ENCODE data around the gene PLS1. TPM values are rescaled to one million over a fixed set of nuclear protein-coding genes. Genes with fewer than 3 reads are reported as not detected.

Gene PLS1
- total and polyA plus RNA-seq, 4 donors = 9.3 to 45.4 (median 18.7) TPM

DNA sequence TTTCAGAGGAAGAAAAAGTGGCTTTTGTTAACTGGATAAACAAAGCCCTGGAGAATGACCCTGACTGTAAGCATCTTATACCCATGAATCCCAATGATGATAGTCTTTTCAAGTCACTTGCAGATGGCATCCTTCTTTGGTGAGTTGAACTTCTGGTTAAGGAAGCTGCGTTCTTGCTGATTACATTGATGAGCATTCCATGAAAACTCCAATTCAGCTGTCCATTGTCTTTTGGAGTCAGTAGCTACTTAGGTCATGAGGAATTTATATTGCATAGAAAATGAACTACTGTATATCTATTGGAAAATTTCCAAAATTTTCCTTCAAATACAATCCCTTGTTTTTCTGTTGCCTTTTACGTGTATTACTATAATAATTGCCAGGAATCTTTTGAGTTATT, 80.0 kb downstream of the PLS1 start:
- TF ChIP-seq, protein P1, sequence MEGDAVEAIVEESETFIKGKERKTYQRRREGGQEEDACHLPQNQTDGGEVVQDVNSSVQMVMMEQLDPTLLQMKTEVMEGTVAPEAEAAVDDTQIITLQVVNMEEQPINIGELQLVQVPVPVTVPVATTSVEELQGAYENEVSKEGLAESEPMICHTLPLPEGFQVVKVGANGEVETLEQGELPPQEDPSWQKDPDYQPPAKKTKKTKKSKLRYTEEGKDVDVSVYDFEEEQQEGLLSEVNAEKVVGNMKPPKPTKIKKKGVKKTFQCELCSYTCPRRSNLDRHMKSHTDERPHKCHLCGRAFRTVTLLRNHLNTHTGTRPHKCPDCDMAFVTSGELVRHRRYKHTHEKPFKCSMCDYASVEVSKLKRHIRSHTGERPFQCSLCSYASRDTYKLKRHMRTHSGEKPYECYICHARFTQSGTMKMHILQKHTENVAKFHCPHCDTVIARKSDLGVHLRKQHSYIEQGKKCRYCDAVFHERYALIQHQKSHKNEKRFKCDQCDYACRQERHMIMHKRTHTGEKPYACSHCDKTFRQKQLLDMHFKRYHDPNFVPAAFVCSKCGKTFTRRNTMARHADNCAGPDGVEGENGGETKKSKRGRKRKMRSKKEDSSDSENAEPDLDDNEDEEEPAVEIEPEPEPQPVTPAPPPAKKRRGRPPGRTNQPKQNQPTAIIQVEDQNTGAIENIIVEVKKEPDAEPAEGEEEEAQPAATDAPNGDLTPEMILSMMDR (IDR thresholded peaks at IDR 0.05; ENCODE audit: control extremely low read depth, extremely low read depth) = no peak
- H3K9ac ChIP-seq (ENCODE audit: insufficient read depth in 1 of 2, low read length in 2 of 2) = no peak overlapping the region
- H3K27ac ChIP-seq (ENCODE audit: low read depth in 1 of 2, low read length in 1 of 2) = no peak overlapping the region
- no peaks in the 10 kb centered on the region for H3K9me3 ChIP-seq (ENCODE audit: control insufficient read depth in 4 of 4, insufficient read depth in 3 of 4, low read length in 3 of 4)
- no peaks in the 10 kb centered on the region for H3K4me1 ChIP-seq (ENCODE audit: control insufficient read depth in 5 of 5, insufficient read depth in 5 of 5, low read length in 5 of 5)
- 72 to 79% methylated on average over 2 of the region's 2 CpGs for WGBS, 2 donors
- DNase-seq (no peak), ATAC-seq (ENCODE audit: insufficient read depth, low FRiP score) (no peak)
- H3K36me3 ChIP-seq (ENCODE audit: control insufficient read depth in 4 of 4, insufficient read depth in 4 of 4, low read length in 4 of 4) = peaks cover 0 to 3% (median 0%) of the 10 kb centered on the region in 4 donors
- no peak overlapping the region for H3K4me3 ChIP-seq
- H3K27me3 ChIP-seq (ENCODE audit: control insufficient read depth in 3 of 3, insufficient read depth in 3 of 3, low read length in 2 of 3) = no peaks in the 10 kb centered on the region

DNA sequence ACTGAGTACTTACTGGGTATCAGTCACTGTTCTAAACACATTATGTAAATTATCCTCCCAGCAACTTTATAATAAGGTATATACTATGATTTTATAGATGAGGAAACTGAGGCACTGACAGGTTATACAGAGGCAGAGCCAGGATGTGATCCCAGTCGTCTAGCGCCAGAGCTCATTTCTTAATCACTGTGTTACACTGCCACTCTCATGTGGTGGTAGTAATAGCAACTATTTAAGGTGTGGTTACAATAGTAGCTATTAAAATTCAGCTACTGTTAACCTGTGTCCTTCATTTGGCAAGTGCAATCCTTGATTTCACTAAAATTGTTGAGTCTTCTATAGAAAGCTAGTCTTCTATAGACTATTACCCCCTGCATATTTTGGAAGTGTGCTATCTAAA, 84.5 kb downstream of the PLS1 start:
- Histone ChIP-seq H3K27ac (ENCODE audit: low read depth in 1 of 2, low read length in 1 of 2) (no peak overlapping the region), H3K4me3 (no peak overlapping the region), H3K4me1 (ENCODE audit: control insufficient read depth in 5 of 5, insufficient read depth in 5 of 5, low read length in 5 of 5) (no peaks in the 10 kb centered on the region), H3K36me3 (ENCODE audit: control insufficient read depth in 4 of 4, insufficient read depth in 4 of 4, low read length in 4 of 4) (no peaks in the 10 kb centered on the region), H3K27me3 (ENCODE audit: control insufficient read depth in 3 of 3, insufficient read depth in 3 of 3, low read length in 2 of 3) (no peaks in the 10 kb centered on the region), H3K9ac (ENCODE audit: insufficient read depth in 1 of 2, low read length in 2 of 2) (no peak overlapping the region), H3K9me3 (ENCODE audit: control insufficient read depth in 4 of 4, insufficient read depth in 3 of 4, low read length in 3 of 4) (no peaks in the 10 kb centered on the region)
- ATAC-seq (ENCODE audit: insufficient read depth, low FRiP score) (no peak), DNase-seq (no peak)
- 83 to 85% methylated on average over 2 of the region's 2 CpGs for WGBS, 2 donors
- TF ChIP-seq, protein P1 (IDR thresholded peaks at IDR 0.05; ENCODE audit: control extremely low read depth, extremely low read depth) = no peak

DNA sequence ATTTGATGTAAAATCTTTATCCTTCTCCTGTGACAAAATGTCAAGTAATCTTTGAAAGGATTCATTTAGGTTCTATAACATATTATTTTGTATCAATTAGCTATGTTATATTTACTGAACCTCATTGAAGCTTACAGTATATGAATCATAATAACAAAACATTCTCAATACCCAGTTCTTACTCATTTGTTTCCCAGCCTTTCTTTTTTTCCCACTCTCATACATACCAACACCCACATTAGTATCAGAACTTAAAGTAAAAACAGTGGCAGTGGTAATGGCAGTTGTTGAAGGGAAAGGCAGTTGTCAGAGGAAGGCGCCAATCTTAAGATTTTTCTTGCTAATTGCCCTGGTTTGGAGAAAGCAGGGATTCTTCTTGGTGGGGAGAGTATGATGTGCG, 94.4 kb downstream of the PLS1 start:
- TF ChIP-seq, protein P1 (IDR thresholded peaks at IDR 0.05; ENCODE audit: control extremely low read depth, extremely low read depth) = no peak
- 97 to 99% methylated on average over 2 of the region's 2 CpGs for WGBS, 2 donors
- H3K36me3 ChIP-seq (ENCODE audit: control insufficient read depth in 4 of 4, insufficient read depth in 4 of 4, low read length in 4 of 4) = no peaks in the 10 kb centered on the region
- no peak overlapping the region for H3K9ac ChIP-seq (ENCODE audit: insufficient read depth in 1 of 2, low read length in 2 of 2)
- H3K27ac ChIP-seq (ENCODE audit: low read depth in 1 of 2, low read length in 1 of 2) = no peak overlapping the region
- no peak overlapping the region for H3K4me3 ChIP-seq
- DNase-seq (no peak), ATAC-seq (ENCODE audit: insufficient read depth, low FRiP score) (no peak)
- H3K9me3 ChIP-seq (ENCODE audit: control insufficient read depth in 4 of 4, insufficient read depth in 3 of 4, low read length in 3 of 4) = no peaks in the 10 kb centered on the region
- H3K27me3 ChIP-seq (ENCODE audit: control insufficient read depth in 3 of 3, insufficient read depth in 3 of 3, low read length in 2 of 3) = no peaks in the 10 kb centered on the region
- no peaks in the 10 kb centered on the region for H3K4me1 ChIP-seq (ENCODE audit: control insufficient read depth in 5 of 5, insufficient read depth in 5 of 5, low read length in 5 of 5)

DNA sequence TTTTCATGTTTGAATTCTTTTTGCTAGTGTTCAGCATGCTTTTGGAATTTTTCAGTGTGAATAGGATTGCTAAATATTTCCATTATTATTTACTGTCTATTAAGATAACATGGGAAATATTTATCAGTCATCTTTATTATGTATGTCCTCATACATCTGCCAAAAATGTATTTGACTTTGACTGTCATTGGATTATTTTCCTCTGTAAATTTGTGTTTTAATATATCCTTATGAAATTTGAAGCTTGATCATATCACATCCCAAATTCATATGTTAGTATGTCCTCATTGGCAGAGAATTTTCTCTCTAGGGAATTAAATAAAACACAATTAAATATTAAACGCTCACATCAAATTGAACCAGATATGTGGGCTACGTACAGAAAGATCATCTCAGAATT, 95.3 kb downstream of the PLS1 start:
- ATAC-seq (ENCODE audit: insufficient read depth, low FRiP score) (no peak), DNase-seq (no peak)
- Histone ChIP-seq H3K9me3 (ENCODE audit: control insufficient read depth in 4 of 4, insufficient read depth in 3 of 4, low read length in 3 of 4) (no peaks in the 10 kb centered on the region), H3K4me1 (ENCODE audit: control insufficient read depth in 5 of 5, insufficient read depth in 5 of 5, low read length in 5 of 5) (no peaks in the 10 kb centered on the region), H3K9ac (ENCODE audit: insufficient read depth in 1 of 2, low read length in 2 of 2) (no peak overlapping the region), H3K27ac (ENCODE audit: low read depth in 1 of 2, low read length in 1 of 2) (no peak overlapping the region), H3K27me3 (ENCODE audit: control insufficient read depth in 3 of 3, insufficient read depth in 3 of 3, low read length in 2 of 3) (no peaks in the 10 kb centered on the region), H3K36me3 (ENCODE audit: control insufficient read depth in 4 of 4, insufficient read depth in 4 of 4, low read length in 4 of 4) (no peaks in the 10 kb centered on the region), H3K4me3 (no peak overlapping the region)
- TF ChIP-seq, protein P1 (IDR thresholded peaks at IDR 0.05; ENCODE audit: control extremely low read depth, extremely low read depth) = no peak
- 93 to 98% methylated on average over 2 of the region's 2 CpGs for WGBS, 2 donors
